H1 (cell line): Measurements from ENCODE around the gene NCOA5. TPM values are rescaled to one million over a fixed set of nuclear protein-coding genes. Genes with fewer than 3 reads are reported as not detected.

Experiments used
- CBX8 ChIP-seq: fragments of 300-800, 300-1000 bp; sonication (generic); IDR thresholded peaks from 2 replicates; pipeline ENCODE4 v1.7.1; 2016; ENCODE audit warnings: low read depth, low read length, borderline replicate concordance
- EGR1 ChIP-seq: IDR thresholded peaks from 2 replicates; pipeline ENCODE4 v1.6.1; 2011; ENCODE audit warnings: low read depth, low read length, borderline replicate concordance
- JUND ChIP-seq: IDR thresholded peaks from 2 replicates; pipeline ENCODE4 v1.6.1; 2011; ENCODE audit warnings: mild to moderate bottlenecking, improper control_type of control experiment, low read length
- POU5F1 ChIP-seq: IDR thresholded peaks from 2 replicates; pipeline ENCODE4 v1.6.1; 2011; ENCODE audit warnings: low read depth, mild to moderate bottlenecking, low read length, moderate library complexity
- SIN3A ChIP-seq, 2 experiments: IDR thresholded peaks in 1 of 2; conservative IDR thresholded peaks in 1 of 2; 2 replicates each; pipeline ENCODE4 v1.6.1; 2011 to 2012; ENCODE audit warnings: low read length in 2 of 2, improper control_type of control experiment in 1 of 2, low read depth in 1 of 2, mild to moderate bottlenecking in 1 of 2
- SIRT6 ChIP-seq: IDR thresholded peaks from one replicate; pipeline ENCODE4 v1.7.1; 2012; ENCODE audit warnings: low read length, inconsistent platforms
- SIX5 ChIP-seq: IDR thresholded peaks from 2 replicates; pipeline ENCODE4 v1.6.1; 2011; ENCODE audit warnings: mild to moderate bottlenecking, low read depth, low read length
- SUZ12 ChIP-seq: fragments of 200-600 bp; sonication (generic); IDR thresholded peaks from 2 replicates; pipeline ENCODE4 v1.6.1; 2012; ENCODE audit warnings: mild to moderate bottlenecking, inconsistent platforms, low read length, moderate library complexity, mixed read lengths
- TEAD4 ChIP-seq: IDR thresholded peaks from 2 replicates; pipeline ENCODE4 v1.6.1; 2012; ENCODE audit warnings: low read depth, low read length, inconsistent platforms, mixed read lengths
- polyA plus RNA-seq, 7 experiments: library from polyadenylated mRNA; depleted of rRNA in 3 of 7; stranded (reverse) in 5 of 7; unstranded in 2 of 7; fragments of >200 nt in 5 of 7; fragments of 200-250 nt in 2 of 7; gene quantifications; 1 replicate in 5 of 7; 2 replicates in 1 of 7; 4 replicates in 1 of 7; pipeline versions ENCODE4 v1.2.1 to v1.2.3, GENCODE V29; 2011 to 2013; ENCODE audit warnings: missing spikeins in 2 of 7, mixed read lengths in 2 of 7
- total RNA-seq: library from RNA; stranded (reverse); fragmentation: NEBNext Ultra II Directional; extraction: Animal tissue kit (Norgen Biotek cat#: 25700); gene quantifications from 2 replicates; pipeline ENCODE4 v1.2.1, GENCODE V29; 2021

The NCOA5 gene
- total and polyA plus RNA-seq, 2 of the 8 experiments (the other 6 are each of a cell fraction or from before 2014, with no cell fraction given) = 20.4 to 29.0 TPM

DNA sequence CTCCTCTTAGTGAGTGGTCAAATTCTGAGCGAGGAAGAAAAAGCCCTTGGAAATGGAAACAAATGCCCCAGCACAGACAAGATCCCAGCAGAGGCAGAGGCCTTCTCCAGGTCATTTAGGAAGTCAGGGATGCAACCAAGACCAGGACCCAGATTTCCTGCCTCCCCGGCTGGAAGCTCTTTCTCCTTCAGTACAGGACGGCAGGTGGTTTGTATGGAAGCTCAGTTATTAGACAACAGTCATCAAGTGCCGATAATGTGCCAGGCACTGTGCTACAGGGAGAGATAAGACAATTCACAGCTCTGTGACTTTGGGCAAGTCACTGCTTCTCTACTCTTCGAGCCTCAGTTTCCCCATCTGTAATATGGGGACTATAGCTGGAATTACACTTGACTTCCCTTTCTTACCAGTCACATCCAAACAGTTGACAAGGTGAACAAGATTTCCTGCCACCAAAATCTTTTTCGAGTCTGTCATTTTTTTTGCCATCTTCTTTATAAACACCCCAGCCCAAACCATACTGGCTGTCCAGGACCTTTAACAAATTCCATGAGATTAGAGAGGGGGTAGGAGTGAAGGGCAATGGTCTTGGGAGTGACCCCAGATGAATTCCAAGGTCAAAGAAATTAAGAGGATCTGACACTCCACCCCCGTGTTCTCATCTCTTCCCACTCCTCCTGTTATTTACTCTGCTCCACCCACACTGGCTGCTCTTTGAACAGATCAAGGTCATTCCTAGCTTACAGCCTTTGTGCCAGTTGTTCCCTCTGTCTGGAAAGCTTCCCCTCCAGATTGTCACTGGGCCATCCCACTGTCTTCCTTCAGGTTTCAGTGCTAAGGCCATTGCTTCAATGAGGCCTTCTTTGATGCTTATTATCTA lies 75.0 kb downstream of the NCOA5 start (continued):
- no peak for TF ChIP-seq EGR1
- no peak for TF ChIP-seq SIN3A (conservative IDR thresholded peaks at IDR 0.05 in 1 of 2, IDR thresholded peaks at IDR 0.05 in 1 of 2; ENCODE audit: low read depth in 1 of 2, low read length in 2 of 2)
- TF ChIP-seq JUND = no peak
- no peak for TF ChIP-seq POU5F1
- no peak for TF ChIP-seq SIX5
- no peak for TF ChIP-seq CBX8
- no peak for TF ChIP-seq SUZ12
- TF ChIP-seq TEAD4 = no peak
- no peak for TF ChIP-seq SIRT6
